ENCODE data around the gene AOC3. TPM values are rescaled to one million over a fixed set of nuclear protein-coding genes. Genes with fewer than 3 reads are reported as not detected.
"Not testable (repeated sequence)": the region's sequence is repeated elsewhere in the genome, so short reads cannot be mapped to it uniquely, and the experiment has no call there.

The AOC3 gene
- total RNA-seq, 1 donor from 2014 or later: 36.5 TPM

DNA sequence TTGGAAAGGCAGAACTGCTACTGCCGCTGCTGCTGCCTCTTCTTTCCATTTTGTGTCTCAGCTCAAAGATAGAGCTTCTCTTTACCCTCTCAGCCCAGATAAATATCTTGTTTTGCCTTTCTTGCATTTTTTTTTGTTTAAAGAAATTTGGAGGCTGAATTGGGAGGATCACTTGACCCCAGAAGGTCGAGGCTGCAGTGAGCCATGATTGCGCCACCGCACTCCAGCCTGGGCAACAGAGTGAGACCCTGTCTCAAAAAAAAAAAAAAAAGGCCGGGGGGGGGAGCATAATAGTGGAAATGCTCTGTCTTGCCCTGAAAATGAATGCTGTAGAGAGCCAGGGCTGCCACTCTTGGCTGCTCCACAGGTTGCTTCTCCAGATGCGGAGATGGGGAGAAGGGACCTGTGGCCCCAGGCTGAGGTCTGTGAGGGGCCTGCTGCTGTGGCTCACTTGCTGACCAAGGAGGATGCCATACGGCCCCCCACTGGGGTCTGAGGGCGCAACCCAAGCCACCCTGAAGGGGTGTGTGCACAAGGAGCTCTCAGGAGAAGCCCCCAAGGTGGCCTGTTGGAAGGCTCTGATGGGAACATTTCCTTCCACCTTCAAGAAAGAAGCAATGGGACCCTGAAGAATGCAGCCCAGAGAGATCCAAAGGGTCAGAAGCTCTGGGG, 28.1 kb downstream of the AOC3 start:
- no peak overlapping the region for H3K4me3 Mint-ChIP-seq (ENCODE audit: unreplicated experiment)
- H3K27me3 Mint-ChIP-seq (ENCODE audit: unreplicated experiment): peaks cover 10% of the 10 kb centered on the region
- H3K36me3 Mint-ChIP-seq (ENCODE audit: low read depth, unreplicated experiment): peaks cover 4% of the 10 kb centered on the region
- peaks cover 10% of the 10 kb centered on the region for H3K4me1 Mint-ChIP-seq (ENCODE audit: unreplicated experiment)
- no peak overlapping the region for H3K27ac Mint-ChIP-seq (ENCODE audit: unreplicated experiment)
- no peak for DNase-seq (ENCODE audit: low spot score)
- no peaks in the 10 kb centered on the region for H3K9me3 Mint-ChIP-seq (ENCODE audit: unreplicated experiment)
- TF ChIP-seq, protein P1, sequence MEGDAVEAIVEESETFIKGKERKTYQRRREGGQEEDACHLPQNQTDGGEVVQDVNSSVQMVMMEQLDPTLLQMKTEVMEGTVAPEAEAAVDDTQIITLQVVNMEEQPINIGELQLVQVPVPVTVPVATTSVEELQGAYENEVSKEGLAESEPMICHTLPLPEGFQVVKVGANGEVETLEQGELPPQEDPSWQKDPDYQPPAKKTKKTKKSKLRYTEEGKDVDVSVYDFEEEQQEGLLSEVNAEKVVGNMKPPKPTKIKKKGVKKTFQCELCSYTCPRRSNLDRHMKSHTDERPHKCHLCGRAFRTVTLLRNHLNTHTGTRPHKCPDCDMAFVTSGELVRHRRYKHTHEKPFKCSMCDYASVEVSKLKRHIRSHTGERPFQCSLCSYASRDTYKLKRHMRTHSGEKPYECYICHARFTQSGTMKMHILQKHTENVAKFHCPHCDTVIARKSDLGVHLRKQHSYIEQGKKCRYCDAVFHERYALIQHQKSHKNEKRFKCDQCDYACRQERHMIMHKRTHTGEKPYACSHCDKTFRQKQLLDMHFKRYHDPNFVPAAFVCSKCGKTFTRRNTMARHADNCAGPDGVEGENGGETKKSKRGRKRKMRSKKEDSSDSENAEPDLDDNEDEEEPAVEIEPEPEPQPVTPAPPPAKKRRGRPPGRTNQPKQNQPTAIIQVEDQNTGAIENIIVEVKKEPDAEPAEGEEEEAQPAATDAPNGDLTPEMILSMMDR (IDR thresholded peaks at IDR 0.05; ENCODE audit: unreplicated experiment): no peak

DNA sequence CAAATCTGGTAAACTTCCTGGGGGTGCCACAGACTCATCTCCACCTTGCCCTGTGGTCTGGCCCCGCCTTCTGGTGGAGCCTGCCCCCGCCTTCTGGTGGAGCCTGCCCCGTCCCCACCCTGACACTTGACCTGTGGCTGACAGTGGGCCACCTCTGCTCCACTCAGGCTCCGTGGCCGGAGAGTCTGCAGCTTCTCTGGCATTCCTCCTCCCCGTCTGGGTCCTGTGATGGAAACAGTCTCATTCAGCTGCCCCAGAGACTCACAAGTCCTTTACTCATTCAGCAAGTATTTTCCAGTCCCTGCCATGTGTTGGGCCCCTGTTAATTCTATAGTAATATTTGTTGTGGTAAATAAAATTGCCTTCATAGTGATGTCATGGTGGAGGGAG, 28.6 kb downstream of the AOC3 start:
- peaks cover 10% of the 10 kb centered on the region for H3K4me1 Mint-ChIP-seq (ENCODE audit: unreplicated experiment)
- H3K4me3 Mint-ChIP-seq (ENCODE audit: unreplicated experiment): no peak overlapping the region
- H3K9me3 Mint-ChIP-seq (ENCODE audit: unreplicated experiment): no peaks in the 10 kb centered on the region
- TF ChIP-seq, protein P1 (IDR thresholded peaks at IDR 0.05; ENCODE audit: unreplicated experiment): no peak
- peaks cover 10% of the 10 kb centered on the region for H3K27me3 Mint-ChIP-seq (ENCODE audit: unreplicated experiment)
- DNase-seq (ENCODE audit: low spot score): no peak
- peaks cover 4% of the 10 kb centered on the region for H3K36me3 Mint-ChIP-seq (ENCODE audit: low read depth, unreplicated experiment)
- H3K27ac Mint-ChIP-seq (ENCODE audit: unreplicated experiment): no peak overlapping the region

DNA sequence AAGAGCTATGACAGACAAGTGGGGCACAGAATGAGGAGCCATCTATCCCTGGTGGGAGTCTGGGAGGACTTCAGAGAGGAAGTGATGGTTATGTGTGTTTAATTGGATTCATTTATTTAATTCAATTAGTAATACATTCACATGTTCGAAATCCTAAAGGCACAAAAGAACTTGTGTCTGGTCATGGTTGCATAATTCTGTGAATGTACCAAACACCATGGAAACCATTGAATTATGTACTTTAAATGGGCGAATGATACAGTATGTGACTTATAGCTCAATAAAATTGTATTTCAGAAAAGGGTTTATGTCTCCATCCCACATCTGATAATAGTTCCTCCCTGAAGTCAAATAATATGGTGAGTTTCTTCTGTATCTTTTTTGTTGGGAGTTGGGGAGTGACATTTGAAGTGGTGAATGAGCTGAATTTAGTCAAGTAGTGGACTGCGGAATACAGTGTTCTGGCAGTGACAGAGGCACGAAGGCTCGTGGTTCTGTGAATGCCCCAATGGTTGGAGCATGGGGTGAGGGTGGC, 29.8 kb downstream of the AOC3 start:
- H3K27me3 Mint-ChIP-seq (ENCODE audit: unreplicated experiment): peaks cover 14% of the 10 kb centered on the region

DNA sequence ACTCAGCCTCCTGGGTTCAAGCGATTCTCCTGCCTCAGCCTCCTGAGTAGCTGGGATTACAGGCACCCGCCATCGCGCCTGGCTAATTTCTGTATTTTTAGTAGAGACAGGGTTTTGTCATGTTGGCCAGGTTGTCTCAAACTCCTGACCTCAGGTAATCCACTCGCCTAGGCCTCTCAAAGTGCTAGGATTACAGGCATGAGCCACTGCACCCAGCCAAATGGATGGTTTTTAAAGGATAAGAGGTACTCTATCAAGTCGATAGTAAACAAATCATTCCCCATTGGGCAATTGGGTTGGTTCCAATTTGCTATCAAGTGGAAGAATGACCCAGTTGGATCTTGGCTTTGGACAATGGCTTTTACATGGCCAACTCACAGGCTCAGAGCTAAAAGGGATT, 30.7 kb downstream of the AOC3 start:
- Mint-ChIP-seq H3K27me3 (ENCODE audit: unreplicated experiment) (peaks cover 14% of the 10 kb centered on the region), H3K4me1 (ENCODE audit: unreplicated experiment) (peaks cover 22% of the 10 kb centered on the region)
- not testable (repeated sequence) for H3K4me3 Mint-ChIP-seq (ENCODE audit: unreplicated experiment); H3K9me3 Mint-ChIP-seq (ENCODE audit: unreplicated experiment); DNase-seq (ENCODE audit: low spot score); H3K36me3 Mint-ChIP-seq (ENCODE audit: low read depth, unreplicated experiment); H3K27ac Mint-ChIP-seq (ENCODE audit: unreplicated experiment)

More for the DNA sequence above, 29.8 kb downstream of the AOC3 start:
- Mint-ChIP-seq H3K9me3 (ENCODE audit: unreplicated experiment) (no peaks in the 10 kb centered on the region), H3K4me1 (ENCODE audit: unreplicated experiment) (peaks cover 14% of the 10 kb centered on the region), H3K4me3 (ENCODE audit: unreplicated experiment) (no peak overlapping the region), H3K36me3 (ENCODE audit: low read depth, unreplicated experiment) (peaks cover 4% of the 10 kb centered on the region), H3K27ac (ENCODE audit: unreplicated experiment) (no peak overlapping the region)
- TF ChIP-seq, protein P1 (IDR thresholded peaks at IDR 0.05; ENCODE audit: unreplicated experiment): no peak
- DNase-seq (ENCODE audit: low spot score): no peak

DNA sequence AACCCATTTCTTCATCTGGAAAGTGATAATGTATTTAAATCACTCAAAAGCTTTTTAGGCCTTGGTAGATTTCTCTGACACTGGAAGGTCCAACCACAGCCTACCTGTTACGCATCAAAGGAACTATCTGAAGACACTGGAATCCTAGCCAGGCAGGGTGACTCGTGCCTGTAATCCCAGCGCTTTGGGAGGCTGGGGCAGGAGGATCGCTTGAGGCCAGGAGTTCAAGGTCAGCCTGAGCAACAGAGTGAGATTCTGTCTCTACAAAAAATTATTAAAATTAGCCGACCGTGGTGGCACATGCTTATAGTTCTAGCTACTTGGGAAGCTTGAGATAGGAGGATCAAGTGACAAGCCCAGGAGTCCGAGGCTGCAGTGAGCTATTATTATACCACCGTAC, 31.2 kb downstream of the AOC3 start:
- H3K27me3 Mint-ChIP-seq (ENCODE audit: unreplicated experiment): peaks cover 11% of the 10 kb centered on the region
- H3K4me3 Mint-ChIP-seq (ENCODE audit: unreplicated experiment): no peak overlapping the region
- TF ChIP-seq, protein P1 (IDR thresholded peaks at IDR 0.05; ENCODE audit: unreplicated experiment): no peak
- H3K27ac Mint-ChIP-seq (ENCODE audit: unreplicated experiment): no peak overlapping the region
- DNase-seq (ENCODE audit: low spot score): no peak
- peaks cover 3% of the 10 kb centered on the region for H3K36me3 Mint-ChIP-seq (ENCODE audit: low read depth, unreplicated experiment)
- H3K9me3 Mint-ChIP-seq (ENCODE audit: unreplicated experiment): no peaks in the 10 kb centered on the region
- peaks cover 24% of the 10 kb centered on the region for H3K4me1 Mint-ChIP-seq (ENCODE audit: unreplicated experiment)
